HepG2 (cell line): ENCODE measurements around the gene CEMP1. TPM values are rescaled to one million over a fixed set of nuclear protein-coding genes. Genes with fewer than 3 reads are reported as not detected.

Experiments
- ERF ChIP-seq: IDR thresholded peaks from 2 replicates; pipeline ENCODE4 v1.6.1; 2018; ENCODE audit warnings: missing biosample characterization, missing genetic modification reagents
- MAF1 ChIP-seq: sonication (generic); formaldehyde crosslinking; IDR thresholded peaks from 2 replicates; pipeline ENCODE4 v1.5.0; 2020; ENCODE audit warnings: missing genetic modification reagents, borderline replicate concordance
- NFIC ChIP-seq: IDR thresholded peaks from 2 replicates; pipeline ENCODE4 v1.6.1; 2012; ENCODE audit warnings: mild to moderate bottlenecking, low read length, inconsistent platforms
- ONECUT2 ChIP-seq: sonication (generic); formaldehyde crosslinking; IDR thresholded peaks from 2 replicates; pipeline ENCODE4 v1.4.0; 2020; ENCODE audit warnings: missing genetic modification reagents
- PBX3 ChIP-seq: sonication (generic); formaldehyde crosslinking; IDR thresholded peaks from 2 replicates; pipeline ENCODE4 v1.8.1; 2023; ENCODE audit warnings: missing genetic modification reagents, inconsistent platforms, borderline replicate concordance
- PPARG ChIP-seq: conservative IDR thresholded peaks from 2 replicates; pipeline ENCODE4 v1.6.1; 2016; ENCODE audit warnings: missing biosample characterization, missing genetic modification reagents
- RAD21 ChIP-seq: fragments of 450-650 bp; formaldehyde crosslinking; IDR thresholded peaks from 2 replicates; pipeline ENCODE4 v1.5.0; 2020; ENCODE audit warnings: mild to moderate bottlenecking
- SNAPC2 ChIP-seq: sonication (generic); formaldehyde crosslinking; IDR thresholded peaks from 2 replicates; pipeline ENCODE4 v1.8.1; 2022; ENCODE audit warnings: mild to moderate bottlenecking, missing genetic modification reagents
- STAG1 ChIP-seq: sonication (generic); formaldehyde crosslinking; IDR thresholded peaks from 2 replicates; pipeline ENCODE4 v1.4.0; 2020; ENCODE audit warnings: missing genetic modification reagents
- THAP7 ChIP-seq: sonication (generic); formaldehyde crosslinking; IDR thresholded peaks from 2 replicates; pipeline ENCODE4 v1.8.1; 2023; ENCODE audit warnings: mild to moderate bottlenecking, missing genetic modification reagents
- TOE1 ChIP-seq: sonication (generic); formaldehyde crosslinking; IDR thresholded peaks from 2 replicates; pipeline ENCODE4 v1.4.0; 2020; ENCODE audit warnings: mild to moderate bottlenecking, missing genetic modification reagents
- ZBTB40 ChIP-seq, 2 experiments: fragments of 450-650 bp in 1 of 2; sonication (generic) in 1 of 2; formaldehyde crosslinking in 1 of 2; IDR thresholded peaks; 2 replicates each; pipeline versions ENCODE4 v1.6.1 to v1.8.0; 2016 to 2022; ENCODE audit warnings: antibody characterized with exemption in 1 of 2, mild to moderate bottlenecking in 1 of 2, missing genetic modification reagents in 1 of 2
- ZNF235 ChIP-seq: sonication (generic); formaldehyde crosslinking; IDR thresholded peaks from 2 replicates; pipeline ENCODE4 v1.8.1; 2023; ENCODE audit warnings: mild to moderate bottlenecking, missing genetic modification reagents, borderline replicate concordance
- ZNF496 ChIP-seq: sonication (generic); formaldehyde crosslinking; IDR thresholded peaks from 2 replicates; pipeline ENCODE4 v1.8.1; 2023; ENCODE audit warnings: mild to moderate bottlenecking, moderate library complexity, missing genetic modification reagents; ENCODE audit not compliant: insufficient replicate concordance
- ZNF563 ChIP-seq: sonication (generic); formaldehyde crosslinking; IDR thresholded peaks from 2 replicates; pipeline ENCODE4 v1.8.0; 2022; ENCODE audit warnings: mild to moderate bottlenecking, moderate library complexity, missing genetic modification reagents
- polyA plus RNA-seq, 8 experiments: library from polyadenylated mRNA; depleted of rRNA in 3 of 8; stranded (reverse) in 7 of 8; unstranded in 1 of 8; fragments of >200 nt; fragmentation: Illumina TruSeq in 4 of 8; extraction: Trizol in 4 of 8; gene quantifications; 2 replicates each; pipeline versions ENCODE4 v1.2.1 to v1.2.3, GENCODE V29; 2011 to 2016; ENCODE audit warnings: low read depth in 4 of 8, missing spikeins in 1 of 8, mixed read lengths in 1 of 8; ENCODE audit not compliant: insufficient read depth in 1 of 8
- total RNA-seq, 5 experiments: library from RNA; depleted of rRNA; stranded (reverse); fragments of >200 nt; fragmentation: Illumina TruSeq; extraction: Trizol; gene quantifications; 2 replicates each; pipeline ENCODE4 v1.2.3, GENCODE V29; 2016; ENCODE audit warnings: low read depth in 1 of 5
- TF ChIP-seq, protein P1 (sequence below): sonication (generic); formaldehyde crosslinking; IDR thresholded peaks from 2 replicates; pipeline ENCODE4 v1.4.0; 2020; ENCODE audit warnings: missing genetic modification reagents

CEMP1 gene
- total and polyA plus RNA-seq, 2 of the 13 experiments (the other 11 are each of a cell fraction or from before 2014, with no cell fraction given): not detected

GRCh38 chr16:2500918-2501750 lies 30.1 kb downstream of the CEMP1 start (continued):
- TF ChIP-seq, protein P1, sequence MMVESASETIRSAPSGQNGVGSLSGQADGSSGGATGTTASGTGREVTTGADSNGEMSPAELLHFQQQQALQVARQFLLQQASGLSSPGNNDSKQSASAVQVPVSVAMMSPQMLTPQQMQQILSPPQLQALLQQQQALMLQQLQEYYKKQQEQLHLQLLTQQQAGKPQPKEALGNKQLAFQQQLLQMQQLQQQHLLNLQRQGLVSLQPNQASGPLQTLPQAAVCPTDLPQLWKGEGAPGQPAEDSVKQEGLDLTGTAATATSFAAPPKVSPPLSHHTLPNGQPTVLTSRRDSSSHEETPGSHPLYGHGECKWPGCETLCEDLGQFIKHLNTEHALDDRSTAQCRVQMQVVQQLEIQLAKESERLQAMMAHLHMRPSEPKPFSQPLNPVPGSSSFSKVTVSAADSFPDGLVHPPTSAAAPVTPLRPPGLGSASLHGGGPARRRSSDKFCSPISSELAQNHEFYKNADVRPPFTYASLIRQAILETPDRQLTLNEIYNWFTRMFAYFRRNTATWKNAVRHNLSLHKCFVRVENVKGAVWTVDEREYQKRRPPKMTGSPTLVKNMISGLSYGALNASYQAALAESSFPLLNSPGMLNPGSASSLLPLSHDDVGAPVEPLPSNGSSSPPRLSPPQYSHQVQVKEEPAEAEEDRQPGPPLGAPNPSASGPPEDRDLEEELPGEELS (CRISPR knock-in tag): no peak
- TF ChIP-seq ZNF563 (CRISPR knock-in tag) (no peak), ZNF496 (no peak), ONECUT2 (CRISPR knock-in tag) (no peak), NFIC (no peak), PBX3 (CRISPR knock-in tag) (no peak), ERF (peak; percentile 50; the same call in 1 of the 2 replicates), PPARG (CRISPR knock-in tag) (no peak), TOE1 (CRISPR knock-in tag) (no peak), ZNF235 (CRISPR knock-in tag) (no peak), THAP7 (no peak), ZBTB40 (IDR thresholded peaks at IDR 0.05) (no peak), ZBTB40 (CRISPR knock-in tag; IDR thresholded peaks at IDR 0.05) (no peak), MAF1 (CRISPR knock-in tag) (no peak), STAG1 (CRISPR knock-in tag) (peak; percentile 98), SNAPC2 (CRISPR knock-in tag) (no peak), RAD21 (CRISPR knock-in tag) (peak; percentile 98)
